Measurements from ENCODE around the gene SENP5.

GRCh38 chr3:196971094-196971698, 103.5 kb downstream of the SENP5 start:
- TF ChIP-seq ATF2 (IDR thresholded peaks at IDR 0.05; ENCODE audit: low read length), result no peak
- TF ChIP-seq SP4 (IDR thresholded peaks at IDR 0.05; ENCODE audit: low read length), result no peak
- TF ChIP-seq POLR2AphosphoS5 (IDR thresholded peaks at IDR 0.05; ENCODE audit: low read depth, low read length), result no peak
- no peak for TF ChIP-seq CTCF (IDR thresholded peaks at IDR 0.05; ENCODE audit: control extremely low read depth in 1 of 3, insufficient read depth in 1 of 3, low read depth in 1 of 3, low read length in 3 of 3)
- TF ChIP-seq SP1 (IDR thresholded peaks at IDR 0.05; ENCODE audit: low read depth, low read length), result no peak
